ENCODE measurements around the gene USP40.

Gene USP40

GRCh38 chr2:233458031-233458610 lies 108.5 kb downstream of the USP40 start:
- no peak for DNase-seq (ENCODE audit: low spot score)

- no peak for DNase-seq (ENCODE audit: low spot score)
Observed at GRCh38 chr2:233457356-233457755, 109.2 kb downstream of the USP40 start.

GRCh38 chr2:233456934-233457333 lies 109.6 kb downstream of the USP40 start:
- DNase-seq (ENCODE audit: low spot score): no peak

- no peak for DNase-seq (ENCODE audit: low spot score)
Observed at GRCh38 chr2:233456111-233456510, 110.5 kb downstream of the USP40 start.

GRCh38 chr2:233455491-233455890 lies 111.1 kb downstream of the USP40 start:
- no peak for DNase-seq (ENCODE audit: low spot score)

GRCh38 chr2:233455006-233455405 lies 111.6 kb downstream of the USP40 start:
- no peak for DNase-seq (ENCODE audit: low spot score)

- no peak for DNase-seq (ENCODE audit: low spot score)
Observed at GRCh38 chr2:233453916-233454315, 112.7 kb downstream of the USP40 start.

GRCh38 chr2:233453111-233453915 lies 113.3 kb downstream of the USP40 start:
- no peak for DNase-seq (ENCODE audit: low spot score)

- no peak for DNase-seq (ENCODE audit: low spot score)
Observed at GRCh38 chr2:233451950-233452349, 114.6 kb downstream of the USP40 start.

- no peak for DNase-seq (ENCODE audit: low spot score)
Observed at GRCh38 chr2:233450864-233451575, 115.6 kb downstream of the USP40 start.

- DNase-seq (ENCODE audit: low spot score): no peak
Observed at GRCh38 chr2:233449921-233450863, 116.4 kb downstream of the USP40 start.

GRCh38 chr2:233449081-233449901 lies 117.3 kb downstream of the USP40 start:
- DNase-seq (ENCODE audit: low spot score): peak; percentile 73

GRCh38 chr2:233448575-233448974 lies 118.0 kb downstream of the USP40 start:
- DNase-seq (ENCODE audit: low spot score): no peak

GRCh38 chr2:233448220-233448559 lies 118.4 kb downstream of the USP40 start:
- DNase-seq (ENCODE audit: low spot score): no peak

GRCh38 chr2:233447506-233448219 lies 118.9 kb downstream of the USP40 start:
- no peak for DNase-seq (ENCODE audit: low spot score)

GRCh38 chr2:233446606-233447305 lies 119.8 kb downstream of the USP40 start:
- DNase-seq (ENCODE audit: low spot score): no peak

- no peak for DNase-seq (ENCODE audit: low spot score)
Observed at GRCh38 chr2:233446121-233446520, 120.5 kb downstream of the USP40 start.

GRCh38 chr2:233445152-233445830 lies 121.3 kb downstream of the USP40 start:
- no peak for DNase-seq (ENCODE audit: low spot score)

- no peak for DNase-seq (ENCODE audit: low spot score)
Observed at GRCh38 chr2:233444501-233444900, 122.1 kb downstream of the USP40 start.

All from hepatic stellate cell (primary cell).